SIG-M5 (cell line): ENCODE measurements around the gene ZP3.
"Not testable (repeated sequence)": the region's sequence is repeated elsewhere in the genome, so short reads cannot be mapped to it uniquely, and the experiment has no call there.

ENCODE experiments used
- DNase-seq: peaks from one replicate; lab custom pipeline; 2025; lab: John Stamatoyannopoulos, UW

The ZP3 gene

GRCh38 chr7:76405738-76406137, 19.0 kb upstream of the ZP3 start:
- DNase-seq = no peak

GRCh38 chr7:76407718-76408117, 17.0 kb upstream of the ZP3 start:
- no peak for DNase-seq

GRCh38 chr7:76408121-76408560, 16.6 kb upstream of the ZP3 start:
- DNase-seq = no peak

GRCh38 chr7:76409537-76409936, 15.2 kb upstream of the ZP3 start, which contains the start of gene SSC4D:
TSS of gene SSC4D (minus strand) at chr7:76409697. CDS start at chr7:76404439, 5,258 bp downstream.
- no peak for DNase-seq

- DNase-seq = no peak
Measured at GRCh38 chr7:76411626-76412025, 13.1 kb upstream of the ZP3 start.

GRCh38 chr7:76412249-76412648, 12.5 kb upstream of the ZP3 start:
- no peak for DNase-seq

- DNase-seq = not testable (repeated sequence)
Measured at GRCh38 chr7:76417654-76418310, 7.0 kb upstream of the ZP3 start.

GRCh38 chr7:76421097-76421496, 3.7 kb upstream of the ZP3 start:
- not testable (repeated sequence) for DNase-seq

GRCh38 chr7:76423666-76424412, 911 bp upstream of the ZP3 start:
- DNase-seq = no peak

- DNase-seq = no peak
Measured at GRCh38 chr7:76425156-76425555, 406 bp downstream of the ZP3 start.

GRCh38 chr7:76425558-76425957, 808 bp downstream of the ZP3 start:
- DNase-seq = not testable (repeated sequence)

- DNase-seq = no peak
Measured at GRCh38 chr7:76426246-76426645, 1.5 kb downstream of the ZP3 start.

- DNase-seq = no peak
Measured at GRCh38 chr7:76427635-76428034, 2.9 kb downstream of the ZP3 start.

- no peak for DNase-seq
Measured at GRCh38 chr7:76428149-76428823, 3.5 kb downstream of the ZP3 start.

- no peak for DNase-seq
Measured at GRCh38 chr7:76428868-76429805, 4.4 kb downstream of the ZP3 start.

GRCh38 chr7:76430211-76430610, 5.5 kb downstream of the ZP3 start:
- no peak for DNase-seq

GRCh38 chr7:76430836-76431235, 6.1 kb downstream of the ZP3 start:
- DNase-seq = no peak

GRCh38 chr7:76437873-76438272, 13.1 kb downstream of the ZP3 start:
- DNase-seq = not testable (repeated sequence)

- not testable (repeated sequence) for DNase-seq
Measured at GRCh38 chr7:76439120-76439888, 14.6 kb downstream of the ZP3 start.

GRCh38 chr7:76440404-76440803, 15.7 kb downstream of the ZP3 start:
- not testable (repeated sequence) for DNase-seq

GRCh38 chr7:76441792-76442191, 17.0 kb downstream of the ZP3 start:
- DNase-seq = not testable (repeated sequence)
